GM08714 (cell line): ENCODE measurements around the gene SKOR2.

Source experiments
- H3K4me3 ChIP-seq: fragments of 200-500 bp; sonication (Bioruptor generic); 2 replicates; pipeline ENCODE4 v1.5.1; 2014; ENCODE audit warnings: mild to moderate bottlenecking, low read length, inconsistent platforms
- ZNF274 ChIP-seq: IDR thresholded peaks from 2 replicates; pipeline ENCODE4 v1.6.1; 2012; ENCODE audit warnings: mild to moderate bottlenecking, low read depth, low read length

SKOR2 gene

DNA sequence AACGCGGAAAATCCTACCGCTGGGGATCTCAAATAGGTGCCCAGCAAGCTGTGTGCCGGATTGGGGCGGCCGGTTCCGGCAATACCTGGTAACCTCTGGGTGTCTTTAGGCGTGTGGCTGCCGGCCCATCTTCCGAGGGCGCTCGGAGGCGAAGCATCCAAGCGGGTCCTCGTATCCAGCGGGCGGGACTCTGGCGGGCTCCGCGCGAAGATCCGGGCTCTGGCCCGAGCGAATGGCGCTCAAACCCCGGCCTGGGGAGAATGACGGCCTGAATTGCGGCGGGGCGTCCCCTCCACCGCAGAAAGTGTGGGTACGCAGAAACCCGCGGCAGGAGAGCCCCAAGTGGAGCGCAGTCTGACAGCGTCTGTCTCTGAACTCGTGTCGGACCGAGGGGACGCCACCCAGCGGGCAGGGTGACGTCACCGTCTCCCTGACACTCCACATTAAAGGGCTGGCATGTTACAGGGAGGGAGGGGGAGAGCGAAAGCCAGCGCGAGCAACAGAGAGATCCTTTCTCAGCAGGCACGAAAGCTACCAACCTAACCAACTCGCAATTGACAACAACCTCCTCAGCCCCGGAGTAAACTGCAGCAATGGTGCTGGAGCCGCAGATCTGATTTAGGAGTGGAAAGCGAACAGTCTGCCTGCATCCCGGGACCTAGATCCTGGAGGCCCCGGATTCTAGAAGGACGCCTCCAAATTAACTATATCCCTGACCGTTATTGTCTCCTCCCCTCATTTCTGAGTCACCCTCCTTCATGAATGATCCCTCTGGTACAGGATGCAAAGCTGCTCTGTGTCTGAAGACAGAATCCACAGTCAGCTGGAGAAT, at the start of gene SKOR2:
Gene SKOR2 (minus strand): TSS at position 372 of the 832 bp plus-strand sequence. CDS start 2,477 bp downstream, outside the sequence.
- TF ChIP-seq ZNF274, result no peak
- no peak within 1 kb of the TSS for H3K4me3 ChIP-seq

DNA sequence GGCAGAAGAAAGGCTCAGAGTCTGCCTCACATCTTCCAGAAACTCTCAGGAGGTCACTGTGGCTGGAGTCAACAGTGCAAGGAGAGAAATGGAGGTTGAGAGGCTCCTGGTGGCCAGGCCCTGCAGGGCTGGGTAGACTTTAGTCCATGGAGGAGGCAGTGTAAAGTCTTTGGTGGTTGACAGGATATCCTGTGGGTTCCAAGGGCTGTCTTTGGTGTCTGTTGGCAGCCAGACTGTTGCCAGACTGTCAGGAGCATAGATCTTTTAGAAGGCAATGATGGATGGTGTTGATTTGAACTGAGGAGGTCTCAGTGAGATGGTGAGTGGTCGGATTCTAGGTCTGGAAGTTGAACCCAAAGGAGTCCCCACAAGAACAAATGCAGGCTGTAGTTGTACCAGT, 45.0 kb upstream of the SKOR2 start:
- TF ChIP-seq ZNF274, result no peak
- no peak overlapping the region for H3K4me3 ChIP-seq

DNA sequence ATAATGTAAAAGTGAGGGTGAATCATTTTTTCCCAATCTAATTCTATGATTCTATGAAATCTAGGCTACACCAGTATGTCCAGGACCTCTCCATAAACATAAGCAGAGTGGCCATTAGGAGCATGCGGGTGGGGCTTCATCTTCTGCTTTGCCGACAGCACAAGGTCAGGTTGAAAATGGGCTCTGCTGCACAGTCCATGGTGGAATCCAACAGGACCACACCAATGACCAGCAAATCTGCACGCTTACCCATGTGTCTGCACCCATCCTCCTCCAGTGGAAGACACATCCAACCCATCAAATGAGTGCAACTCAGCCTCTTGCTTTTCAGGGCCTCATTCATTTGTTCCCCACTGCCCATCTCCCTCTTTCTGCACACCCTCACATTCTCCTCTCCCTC, 43.3 kb upstream of the SKOR2 start:
- no peak for TF ChIP-seq ZNF274
- no peak overlapping the region for H3K4me3 ChIP-seq

DNA sequence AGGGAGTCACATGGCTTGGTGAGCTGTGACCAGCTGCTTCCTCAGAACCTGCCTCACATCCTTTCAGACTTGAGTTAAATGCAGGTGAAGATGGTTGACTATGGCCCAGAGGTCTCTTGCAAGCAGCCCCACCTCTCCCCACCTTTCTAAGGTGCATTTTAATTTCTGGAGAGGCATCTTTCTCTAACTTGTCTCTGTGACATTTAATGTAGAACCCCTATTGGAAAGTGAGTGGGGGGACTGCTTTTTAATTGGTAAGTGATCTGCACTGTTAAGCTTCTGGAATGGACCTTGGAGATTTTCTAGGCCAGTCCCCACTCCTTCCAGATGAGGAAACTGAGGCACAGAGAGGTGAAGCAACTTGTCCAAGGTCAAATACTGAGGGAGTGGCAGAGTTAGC, 37.3 kb upstream of the SKOR2 start:
- no peak for TF ChIP-seq ZNF274

DNA sequence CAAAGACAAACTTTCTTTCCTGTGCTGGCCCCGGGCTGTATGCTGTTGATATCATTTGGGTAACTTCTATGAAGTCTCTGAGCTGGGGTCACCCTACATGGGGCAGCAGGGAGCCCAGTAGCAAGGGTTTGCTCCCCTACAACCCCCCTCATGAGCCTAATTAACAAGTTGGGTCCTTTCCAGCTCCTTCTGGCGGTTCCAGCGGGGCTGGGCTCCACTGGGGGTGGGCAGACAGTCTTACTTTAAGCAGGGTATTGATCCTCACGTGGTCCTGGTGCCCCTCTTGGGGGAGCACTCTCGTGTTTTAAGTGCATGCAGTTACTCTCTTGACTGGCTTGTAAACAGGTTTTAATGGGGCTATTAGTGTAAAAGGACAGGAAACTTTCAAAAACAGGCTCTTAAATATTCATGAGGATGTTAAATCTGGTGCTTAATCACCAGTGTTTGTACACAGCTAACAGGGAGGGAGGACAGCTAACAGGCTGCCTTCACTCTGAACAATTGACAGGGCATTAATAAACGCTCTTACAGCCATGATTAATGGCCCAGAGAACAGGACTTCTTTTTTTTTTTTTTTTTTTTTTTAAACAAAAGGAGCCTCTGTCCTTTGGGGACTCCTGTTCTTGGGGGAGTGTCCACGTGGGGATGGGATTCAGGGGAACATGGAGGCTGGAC, 36.6 kb upstream of the SKOR2 start:
- no peak for TF ChIP-seq ZNF274
- H3K4me3 ChIP-seq, result no peak overlapping the region

More for the DNA sequence above, 37.3 kb upstream of the SKOR2 start:
- no peak overlapping the region for H3K4me3 ChIP-seq

DNA sequence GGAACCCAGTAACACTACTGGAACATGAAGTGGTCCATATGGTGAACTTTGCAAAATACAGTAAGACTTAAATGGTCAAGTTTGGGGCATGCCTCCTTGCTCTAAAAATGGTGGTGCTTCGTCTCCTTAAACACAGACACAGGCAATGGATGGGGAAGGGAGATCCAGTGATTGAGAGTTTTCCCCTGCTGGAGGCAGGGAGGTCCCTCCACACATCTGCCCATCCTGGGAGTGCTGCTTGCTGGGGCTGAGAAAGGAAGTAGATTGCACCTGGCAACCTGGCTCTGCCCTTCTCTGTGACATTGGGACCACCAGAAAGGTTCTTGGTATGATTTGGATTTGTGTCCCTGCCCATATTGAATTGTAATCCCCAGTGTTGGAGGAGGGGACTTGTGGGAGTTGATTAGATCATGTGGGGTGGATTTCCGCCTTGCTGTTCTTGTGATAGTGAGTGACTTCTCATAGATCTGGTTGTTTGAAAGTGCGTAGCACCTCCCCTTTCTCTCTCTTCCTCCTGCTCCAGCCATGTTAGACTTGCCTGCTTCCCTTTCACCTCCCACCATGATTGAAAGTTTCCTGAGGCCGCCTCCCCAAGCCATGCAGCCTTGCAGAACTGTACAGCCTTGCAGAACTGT, 35.4 kb upstream of the SKOR2 start:
- TF ChIP-seq ZNF274, result no peak
- H3K4me3 ChIP-seq, result no peak overlapping the region

DNA sequence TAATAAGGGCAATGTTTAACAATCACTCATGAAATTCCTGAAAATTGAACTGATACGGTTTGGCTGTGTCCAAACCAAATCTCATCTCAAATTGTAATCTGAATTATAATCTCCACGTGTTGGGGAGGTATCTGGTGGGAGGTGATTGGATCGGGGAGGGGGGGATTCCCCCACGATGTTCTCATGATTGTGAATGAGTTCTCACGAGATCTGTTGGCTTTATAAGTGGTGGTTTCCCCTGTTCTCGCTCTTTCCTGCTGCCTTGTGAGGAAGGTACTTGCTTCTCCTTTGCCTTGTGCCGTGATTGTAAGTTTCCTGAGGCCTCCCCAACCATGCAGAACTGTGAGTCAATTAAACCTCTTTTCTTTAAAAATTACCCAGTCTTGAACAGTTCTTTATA, 34.0 kb upstream of the SKOR2 start:
- TF ChIP-seq ZNF274, result no peak
- no peak overlapping the region for H3K4me3 ChIP-seq

DNA sequence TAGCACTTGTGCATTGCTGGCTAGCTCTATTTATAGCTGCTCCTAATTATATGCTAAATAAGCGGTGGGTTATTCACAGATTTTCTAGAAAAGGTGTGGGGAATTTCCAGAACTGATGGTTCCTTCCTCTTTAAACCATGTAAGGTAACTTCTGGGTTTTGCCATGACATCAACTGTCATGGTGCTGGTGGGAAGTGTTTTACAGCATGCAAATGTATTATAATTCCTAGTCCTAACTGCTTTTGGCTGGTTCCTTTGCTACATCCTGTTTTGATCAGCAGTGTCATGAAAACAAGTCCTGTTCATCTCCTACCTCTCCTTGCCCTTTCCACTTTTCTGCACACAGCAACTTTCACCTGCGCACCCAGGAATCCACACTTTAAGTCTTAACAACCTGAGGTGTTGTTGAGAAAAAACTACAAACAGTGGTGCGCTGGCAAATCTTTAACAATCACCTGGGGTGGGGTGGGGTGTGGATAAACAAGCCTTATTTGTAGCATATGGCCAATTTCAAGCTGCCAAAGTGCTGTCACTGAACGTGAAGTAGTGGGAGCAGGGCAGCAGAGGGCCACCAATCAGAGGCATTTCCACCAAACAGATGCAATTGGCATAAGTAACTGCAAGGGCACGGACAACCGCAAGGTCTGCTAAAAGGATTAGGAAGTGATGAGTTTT, 33.4 kb upstream of the SKOR2 start:
- no peak overlapping the region for H3K4me3 ChIP-seq
- TF ChIP-seq ZNF274, result no peak

DNA sequence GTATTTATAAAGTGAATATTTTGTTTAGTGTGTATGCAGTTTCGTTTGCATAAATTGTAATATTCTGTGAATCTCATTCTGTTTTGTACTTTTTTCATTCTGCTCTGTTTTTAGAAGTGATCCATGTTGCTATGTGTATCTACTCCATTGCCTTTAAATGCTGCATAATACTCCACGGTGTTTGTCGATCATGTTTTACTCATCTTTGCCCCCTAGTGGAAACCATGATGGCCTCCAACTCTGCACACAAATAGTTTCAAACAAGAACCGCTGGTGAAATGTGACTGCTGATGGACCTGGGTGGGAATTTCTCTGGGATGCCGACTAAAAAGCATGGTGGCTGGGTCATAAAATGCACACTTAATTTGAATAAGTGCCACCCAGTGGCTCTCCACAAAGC, 32.0 kb upstream of the SKOR2 start:
- no peak overlapping the region for H3K4me3 ChIP-seq
- no peak for TF ChIP-seq ZNF274

DNA sequence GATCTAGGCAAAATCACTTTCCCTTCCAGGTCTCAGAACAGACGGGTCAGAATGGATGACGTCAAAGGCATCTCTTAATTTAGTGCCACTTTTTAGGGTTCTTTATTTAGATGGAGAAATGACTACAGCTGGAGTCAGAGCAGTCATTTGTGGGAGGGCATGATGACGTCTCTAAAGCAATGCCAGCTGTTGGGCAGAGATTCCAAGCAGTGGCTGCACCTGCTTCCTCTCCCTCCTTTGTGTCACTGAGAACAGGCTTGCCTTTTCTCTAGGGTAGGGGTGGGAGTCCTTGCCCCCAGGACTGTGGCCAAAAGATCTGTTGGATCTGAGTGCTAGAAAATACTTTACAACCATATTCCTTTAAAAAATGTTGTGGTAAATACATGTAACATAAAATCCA, 28.7 kb upstream of the SKOR2 start:
- H3K4me3 ChIP-seq, result no peak overlapping the region
- no peak for TF ChIP-seq ZNF274

DNA sequence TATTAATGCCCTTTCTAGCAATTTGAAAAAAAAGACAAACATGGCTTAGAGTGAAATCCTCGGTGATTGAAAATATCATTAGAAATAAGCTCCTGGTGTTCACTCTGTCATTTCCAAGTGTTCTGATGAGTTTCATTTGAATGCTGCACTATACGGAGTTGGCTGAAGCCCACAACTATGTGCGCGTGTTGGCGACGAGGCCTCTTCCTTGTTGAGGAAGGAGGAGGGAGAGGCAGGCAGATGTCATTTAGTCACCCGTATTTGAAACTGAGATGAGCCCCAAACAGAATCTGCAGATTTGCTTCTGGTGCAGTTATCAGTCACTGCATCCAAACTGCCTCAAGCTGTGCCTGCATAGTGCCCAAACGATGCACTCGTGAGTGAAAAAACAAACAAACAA, 23.5 kb upstream of the SKOR2 start:
- H3K4me3 ChIP-seq, result no peak overlapping the region
- TF ChIP-seq ZNF274, result no peak

DNA sequence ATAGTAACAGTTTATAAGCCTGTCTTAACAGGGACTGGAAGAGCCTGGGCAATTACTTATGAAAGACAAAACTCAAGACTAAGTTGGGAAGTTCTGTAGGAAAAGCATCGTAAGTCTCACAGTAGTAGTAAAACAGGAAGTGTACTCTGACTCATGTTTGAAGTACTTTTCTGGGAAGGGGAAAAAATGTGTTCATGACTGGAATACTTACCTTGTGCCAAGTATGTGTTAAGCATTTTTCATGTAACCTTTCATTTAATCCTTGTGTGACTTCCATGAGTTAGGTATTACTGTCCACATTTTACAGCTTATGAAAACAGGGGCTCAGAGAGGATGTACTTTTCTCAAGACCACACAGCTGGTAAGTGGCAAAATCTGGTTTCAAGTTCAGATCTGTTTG, 13.7 kb upstream of the SKOR2 start:
- TF ChIP-seq ZNF274, result no peak

GRCh38 chr18:47264308-47264700, 12.8 kb upstream of the SKOR2 start:
- H3K4me3 ChIP-seq, result no peak overlapping the region

More for the DNA sequence above, 13.7 kb upstream of the SKOR2 start:
- H3K4me3 ChIP-seq, result no peak overlapping the region

More at GRCh38 chr18:47264308-47264700, 12.8 kb upstream of the SKOR2 start:
- no peak for TF ChIP-seq ZNF274
